OCI-LY7 (cell line): ENCODE results near the gene UBXN11. TPM values are rescaled to one million over a fixed set of nuclear protein-coding genes. Genes with fewer than 3 reads are reported as not detected.

Experiments
- BruUV-seq: library from RNA; stranded (reverse); fragments of 400-500 nt; replicated peaks from 2 replicates; lab custom pipeline; 2021; lab: Mats Ljungman, UMichigan
- CTCF ChIA-PET: fragments of 300-600 bp; sonication (Branson Sonifier 250); formaldehyde crosslinking; loops from one replicate; lab custom pipeline; 2022; ENCODE audit warnings: antibody characterized with exemption; ENCODE audit not compliant: unreplicated experiment; lab: Charles Lee
- POLR2A ChIA-PET: fragments of 300-600 bp; sonication (Branson Sonifier 250); formaldehyde crosslinking; loops from one replicate; lab custom pipeline; 2022; ENCODE audit warnings: antibody characterized with exemption; lab: Charles Lee
- DNase-seq: peaks from one replicate; pipeline ENCODE4 v3.0.0-alpha.2; 2015; ENCODE audit warnings: low spot score
- H2AFZ ChIP-seq: fragments of 200-600 bp; sonication (generic), shearing (Covaris generic); 2 replicates; pipeline ENCODE4 v1.6.1; 2014; ENCODE audit warnings: mild to moderate bottlenecking, antibody characterized with exemption, low read length, moderate library complexity
- H3K27ac ChIP-seq: fragments of 200-600 bp; sonication (generic); 2 replicates; pipeline ENCODE4 v1.5.1; 2014; ENCODE audit warnings: mixed run types, low read depth, mild to moderate bottlenecking, moderate library complexity, low read length, inconsistent platforms; ENCODE audit not compliant: poor library complexity, severe bottlenecking
- H3K36me3 ChIP-seq: fragments of 200-600 bp; sonication (generic); 2 replicates; pipeline ENCODE4 v1.6.1; 2014; ENCODE audit warnings: mild to moderate bottlenecking, antibody characterized with exemption, low read length, moderate library complexity, mixed read lengths; ENCODE audit not compliant: insufficient read depth
- H3K4me1 ChIP-seq: fragments of 200-600 bp; sonication (generic); 2 replicates; pipeline ENCODE4 v1.5.1; 2014; ENCODE audit warnings: mild to moderate bottlenecking, low read length; ENCODE audit not compliant: insufficient read depth, poor library complexity, severe bottlenecking
- H3K4me2 ChIP-seq: fragments of 200-600 bp; sonication (generic); 2 replicates; pipeline ENCODE4 v1.6.1; 2014; ENCODE audit warnings: mild to moderate bottlenecking, low read length
- H3K4me3 ChIP-seq: fragments of 200-600 bp; sonication (generic); 2 replicates; pipeline ENCODE4 v1.5.1; 2014; ENCODE audit warnings: mild to moderate bottlenecking, low read depth, low read length; ENCODE audit not compliant: poor library complexity, severe bottlenecking
- H3K79me2 ChIP-seq: fragments of 200-600 bp; sonication (generic); 2 replicates; pipeline ENCODE4 v1.6.1; 2016; ENCODE audit warnings: low read depth, mild to moderate bottlenecking, low read length, moderate library complexity, mixed read lengths; ENCODE audit not compliant: insufficient read depth
- H3K9me2 ChIP-seq: fragments of 200-600 bp; sonication (generic); 2 replicates; pipeline ENCODE4 v1.6.1; 2016; ENCODE audit warnings: mild to moderate bottlenecking, low read length, mixed read lengths; ENCODE audit not compliant: insufficient read depth
- H3K9me3 ChIP-seq: fragments of 200-600 bp; sonication (generic); 2 replicates; pipeline ENCODE4 v1.6.1; 2014; ENCODE audit warnings: mild to moderate bottlenecking, mixed run types, low read length, mixed read lengths
- H4K20me1 ChIP-seq: fragments of 200-600 bp; sonication (generic); 2 replicates; pipeline ENCODE4 v1.6.1; 2014; ENCODE audit warnings: mild to moderate bottlenecking, antibody characterized with exemption, low read length, moderate library complexity, mixed read lengths; ENCODE audit not compliant: insufficient read depth
- EZH2phosphoT487 ChIP-seq: fragments of 200-600 bp; sonication (generic); IDR thresholded peaks from 2 replicates; pipeline ENCODE4 v1.6.1; 2018; ENCODE audit warnings: low read depth, borderline replicate concordance, mild to moderate bottlenecking, mixed run types, antibody characterized with exemption, low read length, moderate library complexity, mixed read lengths
- intact Hi-C: fragments of 100-400 bp; cut with micrococcal nuclease; formaldehyde crosslinking; loops from one replicate; pipeline ENCODE4 v1.10.0; 2022; ENCODE audit not compliant: unreplicated experiment
- total RNA-seq, 2 experiments: library from RNA; depleted of rRNA in 1 of 2; stranded (reverse); fragments of >200 nt in 1 of 2; shearing (Covaris generic) in 1 of 2; gene quantifications; 2 replicates each; pipeline ENCODE4 v1.2.3, GENCODE V29; 2014 to 2022
- TF ChIP-seq, protein P1 (sequence below): fragments of 200-600 bp; sonication (generic); conservative IDR thresholded peaks from 2 replicates; pipeline ENCODE4 v1.5.1; 2014; ENCODE audit warnings: mild to moderate bottlenecking, antibody characterized with exemption, low read length, moderate library complexity, mixed read lengths

Gene UBXN11
- total RNA-seq, 2 experiments from 2014 or later, result 75.8 to 111 TPM

DNA sequence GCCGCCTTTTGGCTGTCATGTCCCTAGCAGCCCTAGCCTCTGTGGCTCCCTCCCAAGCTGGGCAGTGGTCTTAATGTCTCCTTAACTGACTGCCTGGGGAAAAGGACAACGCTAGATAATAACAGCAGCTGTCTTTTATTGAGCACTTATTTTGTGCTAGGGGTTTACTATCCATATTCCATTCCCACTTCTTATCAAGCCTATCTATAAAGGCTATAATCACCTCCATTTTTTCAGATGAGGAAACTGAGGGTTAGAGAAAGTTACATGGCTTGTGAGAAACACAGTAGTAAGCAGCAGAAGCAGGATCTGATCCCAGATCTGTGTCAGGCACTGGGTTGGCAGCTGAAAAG is 20.4 kb downstream of the UBXN11 start:
- H3K79me2 ChIP-seq, result no peaks in the 10 kb centered on the region
- H3K27ac ChIP-seq, result peak overlapping the region; percentile 98
- DNase-seq, result no peak
- BruUV-seq, result no TSS peak
- ChIA-PET POLR2A (interaction anchor here (1.1 to 11.0 kb wide), 3 partner anchors 19 to 32 kb away, joined by 3 to 273 read pairs (median 7); partner anchors contain the start of gene CD52), CTCF (interaction anchor here (0.9 to 2.5 kb wide), 4 partner anchors 29 to 78 kb away, joined by 3 to 37 read pairs (median 6); partner anchors contain the start of gene CD52)
- H3K4me2 ChIP-seq, result peak overlapping the region; percentile 81
- H3K9me3 ChIP-seq, result no peaks in the 10 kb centered on the region
- peaks cover 21% of the 10 kb centered on the region; the same call in 1 of the 2 replicates for H3K36me3 ChIP-seq
- H3K4me1 ChIP-seq, result peaks cover 70% of the 10 kb centered on the region
- intact Hi-C loops, result loop anchor here (5.0 kb wide), 1 partner anchor 186 kb away; the partner anchor contains the start of gene HMGN2
- no peak overlapping the region for H3K4me3 ChIP-seq
- no peak overlapping the region for H2AFZ ChIP-seq
- H3K9me2 ChIP-seq, result no peaks in the 10 kb centered on the region
- no peaks in the 10 kb centered on the region for H4K20me1 ChIP-seq
- TF ChIP-seq, protein P1, sequence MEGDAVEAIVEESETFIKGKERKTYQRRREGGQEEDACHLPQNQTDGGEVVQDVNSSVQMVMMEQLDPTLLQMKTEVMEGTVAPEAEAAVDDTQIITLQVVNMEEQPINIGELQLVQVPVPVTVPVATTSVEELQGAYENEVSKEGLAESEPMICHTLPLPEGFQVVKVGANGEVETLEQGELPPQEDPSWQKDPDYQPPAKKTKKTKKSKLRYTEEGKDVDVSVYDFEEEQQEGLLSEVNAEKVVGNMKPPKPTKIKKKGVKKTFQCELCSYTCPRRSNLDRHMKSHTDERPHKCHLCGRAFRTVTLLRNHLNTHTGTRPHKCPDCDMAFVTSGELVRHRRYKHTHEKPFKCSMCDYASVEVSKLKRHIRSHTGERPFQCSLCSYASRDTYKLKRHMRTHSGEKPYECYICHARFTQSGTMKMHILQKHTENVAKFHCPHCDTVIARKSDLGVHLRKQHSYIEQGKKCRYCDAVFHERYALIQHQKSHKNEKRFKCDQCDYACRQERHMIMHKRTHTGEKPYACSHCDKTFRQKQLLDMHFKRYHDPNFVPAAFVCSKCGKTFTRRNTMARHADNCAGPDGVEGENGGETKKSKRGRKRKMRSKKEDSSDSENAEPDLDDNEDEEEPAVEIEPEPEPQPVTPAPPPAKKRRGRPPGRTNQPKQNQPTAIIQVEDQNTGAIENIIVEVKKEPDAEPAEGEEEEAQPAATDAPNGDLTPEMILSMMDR, result peak; percentile 8; the same call in 1 of the 2 replicates
- TF ChIP-seq EZH2phosphoT487, result no peak

- peak; percentile 80 for DNase-seq
- TF ChIP-seq, protein P1, result peak; percentile 77
- no peak for TF ChIP-seq EZH2phosphoT487
- Histone ChIP-seq H3K4me3 (no peak overlapping the region), H3K4me1 (peaks cover 67% of the 10 kb centered on the region), H3K36me3 (peaks cover 25% of the 10 kb centered on the region; the same call in 1 of the 2 replicates), H3K4me2 (peak overlapping the region; percentile 81), H3K79me2 (no peaks in the 10 kb centered on the region), H2AFZ (no peak overlapping the region), H3K27ac (peak overlapping the region; percentile 98), H3K9me3 (no peaks in the 10 kb centered on the region), H4K20me1 (no peaks in the 10 kb centered on the region), H3K9me2 (no peaks in the 10 kb centered on the region)
- ChIA-PET POLR2A (interaction anchor here (1.1 to 11.0 kb wide), 4 partner anchors 19 to 33 kb away, joined by 3 to 273 read pairs (median 6); partner anchors contain the start of gene CD52), CTCF (interaction anchor here (0.5 to 2.5 kb wide), 6 partner anchors 10 to 79 kb away, joined by 3 to 37 read pairs (median 5); partner anchors contain the start of gene CD52)
- intact Hi-C loops, result loop anchor here (1.0 to 5.0 kb wide), 4 partner anchors 36 to 187 kb away; partner anchors contain the start of gene HMGN2
- no TSS peak for BruUV-seq
Observed at GRCh38 chr1:26285366-26286063, 20.9 kb downstream of the UBXN11 start.
